ENCODE measurements around the gene PYGB. TPM values are rescaled to one million over a fixed set of nuclear protein-coding genes. Genes with fewer than 3 reads are reported as not detected.

PYGB gene
- total RNA-seq, 1 experiment from 2014 or later: 258 TPM

GRCh38 chr20:25344634-25345033 is 96.7 kb downstream of the PYGB start:
- CTCF ChIA-PET: no interaction called here
- Mint-ChIP-seq H3K36me3 (ENCODE audit: insufficient read depth, unreplicated experiment) (no peaks in the 10 kb centered on the region), H3K4me3 (ENCODE audit: low read depth, unreplicated experiment) (no peak overlapping the region), H3K27ac (ENCODE audit: unreplicated experiment) (no peak overlapping the region), H3K9me3 (ENCODE audit: low read depth, unreplicated experiment) (no peaks in the 10 kb centered on the region), H3K4me1 (ENCODE audit: low read depth, unreplicated experiment) (no peaks in the 10 kb centered on the region), H3K27me3 (ENCODE audit: unreplicated experiment) (no peaks in the 10 kb centered on the region)
- intact Hi-C loops (cut with micrococcal nuclease; ENCODE audit: unreplicated experiment): no loop called here
- BruUV-seq (replicated peaks): no TSS peak
- no peak for TF ChIP-seq CTCF (IDR thresholded peaks at IDR 0.05; ENCODE audit: unreplicated experiment)
- DNase-seq: no peak

GRCh38 chr20:25345721-25346120 is 97.8 kb downstream of the PYGB start:
- intact Hi-C loops (cut with micrococcal nuclease; ENCODE audit: unreplicated experiment): no loop called here
- CTCF ChIA-PET: no interaction called here

GRCh38 chr20:25346349-25346748 is 98.5 kb downstream of the PYGB start:
- Mint-ChIP-seq H3K4me1 (ENCODE audit: low read depth, unreplicated experiment) (no peaks in the 10 kb centered on the region), H3K36me3 (ENCODE audit: insufficient read depth, unreplicated experiment) (no peaks in the 10 kb centered on the region), H3K27me3 (ENCODE audit: unreplicated experiment) (no peaks in the 10 kb centered on the region), H3K27ac (ENCODE audit: unreplicated experiment) (no peak overlapping the region), H3K9me3 (ENCODE audit: low read depth, unreplicated experiment) (no peaks in the 10 kb centered on the region), H3K4me3 (ENCODE audit: low read depth, unreplicated experiment) (no peak overlapping the region)
- no peak for DNase-seq
- no peak for TF ChIP-seq CTCF (IDR thresholded peaks at IDR 0.05; ENCODE audit: unreplicated experiment)
- intact Hi-C loops (cut with micrococcal nuclease; ENCODE audit: unreplicated experiment): no loop called here
- CTCF ChIA-PET: no interaction called here
- no TSS peak for BruUV-seq (replicated peaks)

More at GRCh38 chr20:25345721-25346120, 97.8 kb downstream of the PYGB start:
- TF ChIP-seq CTCF (IDR thresholded peaks at IDR 0.05; ENCODE audit: unreplicated experiment): no peak
- no peaks in the 10 kb centered on the region for H3K36me3 Mint-ChIP-seq (ENCODE audit: insufficient read depth, unreplicated experiment)
- no peak for DNase-seq
- no peaks in the 10 kb centered on the region for H3K27me3 Mint-ChIP-seq (ENCODE audit: unreplicated experiment)
- no peaks in the 10 kb centered on the region for H3K9me3 Mint-ChIP-seq (ENCODE audit: low read depth, unreplicated experiment)
- H3K27ac Mint-ChIP-seq (ENCODE audit: unreplicated experiment): no peak overlapping the region
- H3K4me1 Mint-ChIP-seq (ENCODE audit: low read depth, unreplicated experiment): no peaks in the 10 kb centered on the region
- H3K4me3 Mint-ChIP-seq (ENCODE audit: low read depth, unreplicated experiment): no peak overlapping the region
- BruUV-seq (replicated peaks): no TSS peak

Other genes starting within 250 kb of the PYGB start
- gene ACSS1, start 189.9 kb upstream of the PYGB start, total RNA-seq (2022): 3.6 TPM in 2 replicates
- not detected in 2 replicates for gene VSX1, start 165.9 kb upstream of the PYGB start, total RNA-seq (2022)
- gene ENTPD6, start 52.4 kb upstream of the PYGB start, total RNA-seq (2022): 56.3 and 61.5 TPM in 2 replicates
- gene ABHD12, start 142.8 kb downstream of the PYGB start, total RNA-seq (2022): 16.7 and 21.3 TPM in 2 replicates
- 9.6 and 10.3 TPM in 2 replicates for gene GINS1, start 159.6 kb downstream of the PYGB start, total RNA-seq (2022)